Measurements from ENCODE around the gene ZBTB20. TPM values are rescaled to one million over a fixed set of nuclear protein-coding genes. Genes with fewer than 3 reads are reported as not detected.

The ZBTB20 gene
- total and polyA plus RNA-seq, 2 of the 4 experiments (the other 2 are of a cell fraction), result 0.75 to 14.7 TPM

- Histone ChIP-seq H2AK9ac (replicated peaks; ENCODE audit: low read depth, low read length, poor library complexity) (no peak overlapping the region), H3K27ac (ENCODE audit: insufficient read depth, low read length) (no peak overlapping the region), H3K18ac (ENCODE audit: low read depth, low read length) (no peak overlapping the region), H3K4me1 (ENCODE audit: control insufficient read depth, insufficient read depth, low read length) (peaks cover 4% of the 10 kb centered on the region), H3K4me2 (ENCODE audit: low read depth, low read length) (no peak overlapping the region), H2BK20ac (ENCODE audit: low read depth, low read length) (no peak overlapping the region), H3K23ac (ENCODE audit: low read depth, low read length) (no peak overlapping the region), H2AFZ (replicated peaks; ENCODE audit: low read length, poor library complexity) (no peak overlapping the region), H3K9ac (ENCODE audit: low read depth, low read length) (no peak overlapping the region), H3K9me1 (ENCODE audit: insufficient read depth, low read length) (peaks cover 3% of the 10 kb centered on the region; the same call in 1 of the 2 replicates), H3K4me3 (ENCODE audit: insufficient read depth, low read depth, low read length) (no peak overlapping the region), H3K56ac (ENCODE audit: extremely low read depth, insufficient read depth, low read length) (no peak overlapping the region), H4K20me1 (ENCODE audit: insufficient read depth, low read length) (no peaks in the 10 kb centered on the region), H3K36me3 (ENCODE audit: control insufficient read depth, insufficient read depth, low read length) (no peaks in the 10 kb centered on the region), H2AK5ac (ENCODE audit: low read depth, low read length) (no peak overlapping the region), H3K79me1 (ENCODE audit: low read depth in 1 of 2, low read length in 2 of 2) (peaks cover 8 to 16% of the 10 kb centered on the region in 2 experiments; a peak in 3 of 4 replicates), H2BK15ac (ENCODE audit: low read depth, low read length) (no peak overlapping the region), H2BK5ac (ENCODE audit: low read depth, low read length, poor library complexity, severe bottlenecking) (no peak overlapping the region), H3K14ac (replicated peaks; ENCODE audit: low read depth, low read length) (no peak overlapping the region), H4K91ac (ENCODE audit: insufficient read depth, low read depth, low read length) (no peak overlapping the region), H4K8ac (ENCODE audit: low read depth in 2 of 2, low read length in 2 of 2) (no peak overlapping the region), H3K27me3 (ENCODE audit: control insufficient read depth, insufficient read depth, low read length) (no peaks in the 10 kb centered on the region), H2BK120ac (ENCODE audit: low read depth, low read length) (no peak overlapping the region), H4K5ac (ENCODE audit: low read depth, low read length) (no peak overlapping the region), H3K9me3 (ENCODE audit: control insufficient read depth, insufficient read depth, low read length) (no peaks in the 10 kb centered on the region), H3K4ac (ENCODE audit: low read depth, low read length) (no peak overlapping the region)
- TF ChIP-seq MXI1 (IDR thresholded peaks at IDR 0.05; ENCODE audit: borderline replicate concordance, low read depth, low read length), result no peak
- no peak for TF ChIP-seq USF2 (IDR thresholded peaks at IDR 0.05; ENCODE audit: low read depth, low read length)
- TF ChIP-seq NFE2L2 (IDR thresholded peaks at IDR 0.05; ENCODE audit: low read depth, low read length), result no peak
- TF ChIP-seq RCOR1 (IDR thresholded peaks at IDR 0.05; ENCODE audit: insufficient replicate concordance, low read length), result no peak
- no peak for TF ChIP-seq POLR2A (IDR thresholded peaks at IDR 0.05; ENCODE audit: low read depth, low read length)
- TF ChIP-seq CHD1 (IDR thresholded peaks at IDR 0.05; ENCODE audit: low read depth, low read length), result no peak
- TF ChIP-seq CEBPB (IDR thresholded peaks at IDR 0.05; ENCODE audit: low read depth, low read length), result no peak
- no peak for TF ChIP-seq BHLHE40 (IDR thresholded peaks at IDR 0.05; ENCODE audit: low read depth, low read length)
- no peak for TF ChIP-seq RFX5 (IDR thresholded peaks at IDR 0.05; ENCODE audit: low read depth, low read length)
- TF ChIP-seq ELK1 (IDR thresholded peaks at IDR 0.05; ENCODE audit: borderline replicate concordance, low read depth, low read length), result no peak
- TF ChIP-seq RAD21 (IDR thresholded peaks at IDR 0.05; ENCODE audit: low read length), result no peak
- no peak for TF ChIP-seq SMC3 (IDR thresholded peaks at IDR 0.05; ENCODE audit: low read depth, low read length)
- no peak for TF ChIP-seq MAZ (IDR thresholded peaks at IDR 0.05; ENCODE audit: borderline replicate concordance, low read depth, low read length)
- no peak for TF ChIP-seq FOS (IDR thresholded peaks at IDR 0.05; ENCODE audit: low read depth, low read length)
- no peak for TF ChIP-seq MAFK (IDR thresholded peaks at IDR 0.05; ENCODE audit: low read depth, low read length)
- TF ChIP-seq CTCF (conservative IDR thresholded peaks at IDR 0.05; ENCODE audit: low read depth, low read length), result no peak
- DNase-seq, result no peak
- no CpG with 5 or more reads among the region's 3 CpGs for WGBS, 2 experiments (ENCODE audit: extremely low coverage in 2 of 2, insufficient read length in 1 of 2)
- ChIA-PET POLR2A (ENCODE audit: unreplicated experiment) (no interaction called here), CTCF (interaction anchor here (1.2 to 1.3 kb wide), 3 partner anchors 8 to 18 kb away, joined by 4 to 7 read pairs (median 6); no protein-coding TSS in a partner anchor)
- intact Hi-C loops (cut with micrococcal nuclease) (no loop called here), in situ Hi-C loops (cut with MboI; ENCODE audit: low sequenced_read_pairs) (no loop called here), dilution Hi-C loops (cut with HindIII; ENCODE audit: low sequenced_read_pairs, unreplicated experiment) (no loop called here)
- no TSS peak for BruUV-seq (replicated peaks)
- no peak for ATAC-seq (ENCODE audit: low read depth)
Measured at GRCh38 chr3:114401346-114401745, 745.7 kb downstream of the ZBTB20 start.

All from IMR-90 (cell line).